IPS DF 6.9 (cell line): ENCODE results near the gene KCTD21.

Experiments
- DNase-seq: peaks from one replicate; pipeline ENCODE4 v3.0.0-alpha.2; 2013; ENCODE audit warnings: low read depth, low spot score
- H3K27ac ChIP-seq: one replicate; pipeline ENCODE4 v1.5.1; 2013; ENCODE audit warnings: low read length, control low read depth
- H3K27me3 ChIP-seq: 2 replicates; pipeline ENCODE4 v1.6.1; 2013; ENCODE audit warnings: mild to moderate bottlenecking, low read length; ENCODE audit not compliant: control insufficient read depth, insufficient read depth
- H3K36me3 ChIP-seq: 2 replicates; pipeline ENCODE4 v1.6.1; 2013; ENCODE audit warnings: low read length; ENCODE audit not compliant: control insufficient read depth, insufficient read depth
- H3K4me1 ChIP-seq: 2 replicates; pipeline ENCODE4 v1.6.1; 2013; ENCODE audit warnings: low read length; ENCODE audit not compliant: control insufficient read depth, insufficient read depth
- H3K4me3 ChIP-seq: 2 replicates; pipeline ENCODE4 v1.5.1; 2013; ENCODE audit warnings: mild to moderate bottlenecking, low read length
- H3K9me3 ChIP-seq: 2 replicates; pipeline ENCODE4 v1.6.1; 2013; ENCODE audit warnings: low read length, inconsistent platforms; ENCODE audit not compliant: control insufficient read depth, insufficient read depth
- WGBS: extraction: QIAGEN DNeasy Blood & Tissue Kit; methylation state at CpG from one replicate; pipeline ENCODE4 v1.1.7; 2013; ENCODE audit warnings: mixed read lengths, missing lambda C conversion rate; ENCODE audit not compliant: insufficient read length, insufficient coverage; 5-methylcytosine and 5-hydroxymethylcytosine counted together

KCTD21 gene

GRCh38 chr11:78200061-78200460 lies 11.6 kb upstream of the KCTD21 start:
- no peak for DNase-seq
- Histone ChIP-seq H3K9me3 (no peaks in the 10 kb centered on the region), H3K27me3 (no peaks in the 10 kb centered on the region), H3K4me3 (no peak overlapping the region), H3K4me1 (no peaks in the 10 kb centered on the region), H3K27ac (no peak overlapping the region), H3K36me3 (no peaks in the 10 kb centered on the region; the same call in 1 of the 2 replicates)
- no CpG with 5 or more reads among the region's 4 CpGs for WGBS

DNA sequence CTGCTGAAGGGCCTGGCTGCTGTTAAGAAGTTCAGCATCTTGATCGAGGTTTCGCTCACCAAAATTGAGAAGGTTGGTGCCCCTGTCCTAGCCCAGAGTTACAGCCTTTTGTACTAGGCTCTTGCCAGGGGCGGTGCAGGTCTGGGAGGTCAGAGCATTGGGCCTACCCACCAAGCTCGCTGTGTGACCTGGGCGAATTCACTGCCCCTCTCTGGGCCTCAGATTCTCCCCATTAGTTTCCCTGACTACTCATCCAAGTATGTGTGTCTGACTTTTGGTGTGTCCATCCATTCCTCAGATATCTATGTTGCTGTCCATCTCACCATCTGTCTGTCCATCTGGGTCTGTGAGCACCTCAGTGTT lies 11.2 kb upstream of the KCTD21 start:
- Histone ChIP-seq H3K27me3 (no peaks in the 10 kb centered on the region), H3K27ac (no peak overlapping the region), H3K36me3 (no peaks in the 10 kb centered on the region; the same call in 1 of the 2 replicates), H3K4me3 (no peak overlapping the region), H3K4me1 (no peaks in the 10 kb centered on the region), H3K9me3 (no peaks in the 10 kb centered on the region)
- DNase-seq, result no peak
- no CpG with 5 or more reads among the region's 5 CpGs for WGBS

DNA sequence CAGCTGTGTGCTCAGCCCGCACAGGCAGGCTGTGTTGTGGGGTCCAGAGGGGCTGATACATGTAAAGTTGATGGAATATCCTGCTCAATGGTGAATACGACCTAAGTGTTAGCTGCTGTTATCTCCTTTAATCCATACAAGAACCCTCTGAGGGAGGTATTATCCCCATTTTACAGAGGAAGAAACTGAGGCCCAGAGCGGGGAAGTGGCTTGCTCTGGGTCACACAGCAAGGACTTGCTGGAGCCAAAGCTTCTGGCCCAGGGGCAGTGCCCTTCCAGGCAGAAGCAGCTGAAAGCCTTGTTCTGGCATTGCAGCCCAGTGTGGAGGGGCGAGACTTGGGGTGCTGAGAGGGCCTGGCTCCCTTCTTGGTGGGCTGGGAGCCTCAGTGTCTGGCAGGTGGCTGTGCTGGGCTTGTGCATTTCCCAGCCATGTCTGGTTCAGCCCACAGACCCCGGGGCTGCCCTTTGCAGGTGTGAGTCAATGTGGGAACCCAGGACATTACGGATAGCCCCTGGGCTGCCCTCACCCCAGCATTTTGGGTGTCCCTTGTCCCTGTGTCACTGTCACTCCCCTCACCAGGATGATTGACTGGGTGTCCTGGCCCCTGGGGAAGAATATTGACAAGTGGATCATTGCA lies 10.7 kb upstream of the KCTD21 start:
- no peaks in the 10 kb centered on the region for H3K4me1 ChIP-seq
- H3K9me3 ChIP-seq, result no peaks in the 10 kb centered on the region
- H3K36me3 ChIP-seq, result no peaks in the 10 kb centered on the region; the same call in 1 of the 2 replicates
- H3K27ac ChIP-seq, result no peak overlapping the region
- no peak for DNase-seq
- no CpG with 5 or more reads among the region's 6 CpGs for WGBS
- no peak overlapping the region for H3K4me3 ChIP-seq
- no peaks in the 10 kb centered on the region for H3K27me3 ChIP-seq

DNA sequence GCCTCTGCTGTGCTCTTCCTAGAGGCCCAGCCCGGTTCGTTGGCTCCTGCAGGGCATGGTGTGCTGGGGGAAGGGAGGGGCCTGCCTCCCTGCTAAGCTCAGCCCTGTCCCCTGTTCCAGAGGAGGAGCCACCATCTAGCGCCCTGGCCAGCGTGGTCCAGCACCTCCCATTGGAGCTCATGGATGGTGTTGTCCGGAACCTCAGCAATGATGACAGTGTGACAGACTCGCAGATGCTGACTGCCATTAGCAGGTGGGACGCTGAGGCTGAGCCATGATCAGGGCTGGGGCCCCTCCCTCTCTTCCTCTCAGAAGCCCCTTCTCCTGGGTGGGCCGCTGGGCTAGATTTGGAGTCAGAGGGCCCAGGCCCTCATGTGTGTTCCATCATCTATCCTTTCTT lies 9.4 kb upstream of the KCTD21 start:
- Histone ChIP-seq H3K36me3 (no peaks in the 10 kb centered on the region; the same call in 1 of the 2 replicates), H3K9me3 (no peaks in the 10 kb centered on the region), H3K27ac (no peak overlapping the region), H3K4me3 (no peak overlapping the region), H3K27me3 (no peaks in the 10 kb centered on the region), H3K4me1 (no peaks in the 10 kb centered on the region)
- no peak for DNase-seq
- no CpG with 5 or more reads among the region's 8 CpGs for WGBS

DNA sequence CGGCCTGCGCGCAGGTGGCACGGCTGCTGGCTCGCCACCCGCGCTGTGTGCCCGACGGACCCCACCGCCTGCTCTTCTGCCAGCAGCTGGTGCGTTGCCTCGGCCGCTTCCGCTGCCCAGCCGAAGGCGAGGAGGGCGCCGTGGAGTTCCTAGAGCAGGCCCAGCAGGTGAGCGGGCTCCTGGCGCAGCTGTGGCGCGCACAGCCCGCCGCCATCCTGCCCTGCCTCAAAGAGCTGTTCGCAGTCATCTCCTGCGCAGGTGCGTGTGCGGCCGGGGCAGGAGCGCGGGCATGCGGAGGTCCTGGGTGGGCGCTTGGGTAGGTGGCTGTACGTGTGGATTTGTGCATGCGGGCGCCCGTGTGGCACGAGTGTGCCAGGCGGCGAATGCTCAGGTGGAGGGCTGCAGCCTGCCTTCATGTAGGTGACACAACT lies 8.2 kb upstream of the KCTD21 start:
- Histone ChIP-seq H3K36me3 (no peaks in the 10 kb centered on the region; the same call in 1 of the 2 replicates), H3K4me3 (no peak overlapping the region), H3K4me1 (no peaks in the 10 kb centered on the region), H3K9me3 (no peaks in the 10 kb centered on the region), H3K27ac (no peak overlapping the region), H3K27me3 (no peaks in the 10 kb centered on the region)
- no peak for DNase-seq
- WGBS, result no CpG with 5 or more reads among the region's 40 CpGs

DNA sequence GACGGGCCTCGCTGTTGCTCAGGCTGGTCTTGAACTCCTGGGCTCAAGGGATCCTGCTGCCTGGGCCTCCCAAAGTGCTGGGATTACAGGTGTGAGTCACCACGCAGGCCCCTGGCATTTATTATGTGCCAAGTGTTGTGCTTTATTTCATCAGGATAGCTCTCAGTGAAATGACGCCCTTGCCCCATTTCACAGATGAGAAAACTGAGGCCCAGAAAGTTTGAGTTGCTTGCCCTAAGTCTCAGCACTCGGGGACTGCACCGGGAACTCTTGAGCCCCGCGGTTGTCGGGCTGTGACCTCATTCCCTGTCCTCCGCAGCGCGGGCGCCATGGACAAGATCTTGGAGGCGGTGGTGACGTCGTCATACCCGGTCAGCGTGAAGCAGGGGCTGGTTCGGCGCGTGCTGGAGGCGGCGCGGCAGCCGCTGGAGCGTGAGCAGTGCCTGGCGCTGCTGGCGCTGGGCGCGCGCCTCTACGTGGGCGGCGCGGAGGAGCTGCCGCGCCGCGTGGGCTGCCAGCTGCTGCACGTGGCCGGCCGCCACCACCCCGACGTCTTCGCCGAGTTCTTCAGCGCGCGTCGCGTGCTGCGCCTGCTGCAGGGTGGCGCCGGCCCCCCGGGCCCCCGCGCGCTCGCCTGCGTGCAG lies 7.6 kb upstream of the KCTD21 start:
- no peak for DNase-seq
- no peaks in the 10 kb centered on the region for H3K9me3 ChIP-seq
- no peaks in the 10 kb centered on the region for H3K27me3 ChIP-seq
- WGBS, result no CpG with 5 or more reads among the region's 60 CpGs
- no peak overlapping the region for H3K4me3 ChIP-seq
- H3K4me1 ChIP-seq, result no peaks in the 10 kb centered on the region
- no peak overlapping the region for H3K27ac ChIP-seq
- H3K36me3 ChIP-seq, result no peaks in the 10 kb centered on the region; the same call in 1 of the 2 replicates

GRCh38 chr11:78194490-78194889 lies 6.1 kb upstream of the KCTD21 start:
- DNase-seq, result no peak
- H3K27me3 ChIP-seq, result no peaks in the 10 kb centered on the region
- no peaks in the 10 kb centered on the region for H3K4me1 ChIP-seq
- no peaks in the 10 kb centered on the region for H3K9me3 ChIP-seq
- no CpG with 5 or more reads among the region's 3 CpGs for WGBS
- no peak overlapping the region for H3K27ac ChIP-seq
- H3K36me3 ChIP-seq, result no peaks in the 10 kb centered on the region; the same call in 1 of the 2 replicates
- no peak overlapping the region for H3K4me3 ChIP-seq

GRCh38 chr11:78193806-78194205 lies 5.4 kb upstream of the KCTD21 start:
- WGBS, result no CpG with 5 or more reads among the region's 8 CpGs
- Histone ChIP-seq H3K9me3 (no peaks in the 10 kb centered on the region), H3K4me1 (no peaks in the 10 kb centered on the region), H3K4me3 (no peak overlapping the region), H3K27ac (no peak overlapping the region), H3K27me3 (no peaks in the 10 kb centered on the region), H3K36me3 (no peaks in the 10 kb centered on the region; the same call in 1 of the 2 replicates)
- DNase-seq, result no peak

GRCh38 chr11:78192911-78193351 lies 4.5 kb upstream of the KCTD21 start:
- DNase-seq, result no peak
- Histone ChIP-seq H3K36me3 (no peaks in the 10 kb centered on the region; the same call in 1 of the 2 replicates), H3K4me3 (no peak overlapping the region), H3K4me1 (no peaks in the 10 kb centered on the region), H3K9me3 (no peaks in the 10 kb centered on the region), H3K27me3 (no peaks in the 10 kb centered on the region), H3K27ac (no peak overlapping the region)
- no CpG with 5 or more reads among the region's 4 CpGs for WGBS

GRCh38 chr11:78192223-78192719 lies 3.8 kb upstream of the KCTD21 start:
- no peak overlapping the region for H3K27ac ChIP-seq
- no peak overlapping the region for H3K4me3 ChIP-seq
- no peak for DNase-seq
- no peaks in the 10 kb centered on the region; the same call in 1 of the 2 replicates for H3K36me3 ChIP-seq
- no peaks in the 10 kb centered on the region for H3K9me3 ChIP-seq
- no CpG with 5 or more reads among the region's 6 CpGs for WGBS
- H3K27me3 ChIP-seq, result no peaks in the 10 kb centered on the region
- no peaks in the 10 kb centered on the region for H3K4me1 ChIP-seq
